Osteocyte (in vitro differentiated cells): Measurements from ENCODE around the gene SMPX. TPM values are rescaled to one million over a fixed set of nuclear protein-coding genes. Genes with fewer than 3 reads are reported as not detected.

ENCODE experiments used
- DNase-seq: peaks from one replicate; pipeline ENCODE4 v3.0.0; 2021; ENCODE audit warnings: mixed read lengths; ENCODE audit not compliant: unreplicated experiment; ENCODE audit errors: extremely low spot score
- H3K27ac Mint-ChIP-seq: one replicate; pipeline ENCODE4 v1.8.0; 2021; ENCODE audit warnings: mild to moderate bottlenecking, mixed read lengths; ENCODE audit not compliant: unreplicated experiment
- H3K27me3 Mint-ChIP-seq: one replicate; pipeline ENCODE4 v1.8.0; 2021; ENCODE audit warnings: mixed read lengths; ENCODE audit not compliant: unreplicated experiment
- H3K36me3 Mint-ChIP-seq: one replicate; pipeline ENCODE4 v1.8.0; 2021; ENCODE audit warnings: mixed read lengths; ENCODE audit not compliant: unreplicated experiment
- H3K4me1 Mint-ChIP-seq: one replicate; pipeline ENCODE4 v1.8.0; 2021; ENCODE audit warnings: mixed read lengths; ENCODE audit not compliant: unreplicated experiment
- H3K4me3 Mint-ChIP-seq: one replicate; pipeline ENCODE4 v1.8.0; 2021; ENCODE audit warnings: mild to moderate bottlenecking, moderate library complexity, mixed read lengths; ENCODE audit not compliant: unreplicated experiment
- H3K9me3 Mint-ChIP-seq: one replicate; pipeline ENCODE4 v1.8.0; 2021; ENCODE audit warnings: mixed read lengths; ENCODE audit not compliant: unreplicated experiment
- CTCF ChIP-seq: fragments of 200-600 bp; sonication (generic); IDR thresholded peaks from 2 replicates; pipeline ENCODE4 v1.5.0; 2021; ENCODE audit warnings: antibody characterized with exemption, mild to moderate bottlenecking, moderate library complexity
- total RNA-seq: library from RNA; stranded (reverse); gene quantifications from 2 replicates; pipeline ENCODE4 v1.2.1, GENCODE V29; 2021

SMPX gene
- total RNA-seq, 1 donor from 2014 or later: not detected

DNA sequence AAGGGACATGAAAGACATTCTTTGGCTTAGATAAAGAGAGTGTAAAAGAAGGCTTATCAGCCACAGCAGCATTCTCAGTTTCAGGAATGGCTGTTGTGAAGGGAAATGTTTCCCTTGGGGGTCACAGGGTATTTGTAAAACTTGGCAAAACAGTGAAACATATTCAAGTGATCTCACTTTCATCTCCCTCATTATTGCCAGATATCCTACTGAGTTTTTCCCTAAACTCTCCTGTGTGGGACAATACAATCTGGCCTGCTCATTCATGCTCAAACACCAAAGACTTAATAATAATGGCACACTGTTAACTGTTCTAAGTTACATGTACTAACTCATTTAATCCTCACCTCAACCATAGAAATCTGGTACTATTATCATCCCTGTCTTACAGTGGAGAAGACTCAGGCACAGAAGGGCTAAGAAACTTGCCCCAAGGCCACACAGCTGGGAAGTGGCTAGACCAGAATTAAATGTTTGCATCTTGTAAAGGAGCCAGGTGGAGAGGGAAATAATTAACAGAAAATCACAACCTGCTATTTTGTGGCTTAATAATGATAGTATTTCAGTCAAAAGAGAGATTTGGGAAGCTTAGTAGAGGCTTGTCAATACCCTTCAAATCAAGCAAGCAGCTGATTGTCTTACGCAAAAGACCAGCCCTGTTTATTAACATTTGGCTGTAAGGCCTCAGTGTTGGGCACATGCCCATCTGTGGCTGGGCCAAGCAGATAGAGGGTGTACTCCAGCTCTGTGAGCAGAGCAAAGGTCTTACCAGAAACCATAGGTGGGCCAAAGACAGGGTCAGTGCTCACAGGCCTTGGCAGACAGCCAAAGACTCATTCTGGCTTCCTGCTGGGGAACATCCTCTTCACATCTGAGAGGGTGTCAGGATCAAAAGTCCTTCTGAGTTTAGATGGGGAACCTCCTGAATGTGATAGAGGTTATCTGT is 17.3 kb downstream of the SMPX start:
- Mint-ChIP-seq H3K4me1 (peaks cover 14% of the 10 kb centered on the region), H3K4me3 (no peak overlapping the region), H3K27me3 (peaks cover 5% of the 10 kb centered on the region), H3K27ac (no peak overlapping the region), H3K36me3 (no peaks in the 10 kb centered on the region), H3K9me3 (no peaks in the 10 kb centered on the region)
- no peak for TF ChIP-seq CTCF
- DNase-seq: no peak

- H3K4me3 Mint-ChIP-seq: no peak overlapping the region
- H3K27ac Mint-ChIP-seq: no peak overlapping the region
- no peaks in the 10 kb centered on the region for H3K36me3 Mint-ChIP-seq
- H3K9me3 Mint-ChIP-seq: no peaks in the 10 kb centered on the region
- DNase-seq: no peak
- H3K4me1 Mint-ChIP-seq: peaks cover 25% of the 10 kb centered on the region
- H3K27me3 Mint-ChIP-seq: peaks cover 2% of the 10 kb centered on the region
- TF ChIP-seq CTCF: no peak
These were observed 19.0 kb downstream of the SMPX start for GRCh38 chrX:21738950-21739287.

- no peaks in the 10 kb centered on the region for H3K36me3 Mint-ChIP-seq
- H3K27me3 Mint-ChIP-seq: no peaks in the 10 kb centered on the region
- H3K4me1 Mint-ChIP-seq: peaks cover 25% of the 10 kb centered on the region
- H3K9me3 Mint-ChIP-seq: no peaks in the 10 kb centered on the region
- H3K27ac Mint-ChIP-seq: no peak overlapping the region
- no peak overlapping the region for H3K4me3 Mint-ChIP-seq
- no peak for TF ChIP-seq CTCF
- DNase-seq: no peak
These were observed 19.5 kb downstream of the SMPX start for GRCh38 chrX:21738210-21738949.

DNA sequence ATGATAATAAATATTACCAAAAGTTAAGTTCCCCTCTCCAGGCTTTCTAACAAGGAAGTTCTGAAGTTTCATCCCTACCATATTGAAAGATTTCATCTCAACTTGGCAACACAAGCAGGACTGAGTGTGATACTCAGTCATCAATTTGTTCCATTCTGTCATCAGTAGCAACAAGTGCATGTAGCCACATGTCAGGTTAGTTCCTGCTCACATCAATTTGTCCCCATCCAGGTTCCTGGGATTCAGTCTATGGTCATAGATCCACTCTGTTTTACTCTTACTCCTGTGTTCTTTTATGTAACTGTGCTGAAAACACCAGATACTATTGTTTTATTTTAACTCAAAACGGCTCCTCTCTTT is 22.2 kb downstream of the SMPX start:
- no peak for TF ChIP-seq CTCF
- Mint-ChIP-seq H3K4me1 (peaks cover 20% of the 10 kb centered on the region), H3K9me3 (no peaks in the 10 kb centered on the region), H3K4me3 (no peak overlapping the region), H3K27ac (no peak overlapping the region), H3K27me3 (no peaks in the 10 kb centered on the region), H3K36me3 (no peaks in the 10 kb centered on the region)
- no peak for DNase-seq
